Posterior cingulate gyrus (tissue), 11 donors: ENCODE results near the gene TGFBI.

Experiments
- DNase-seq, 10 donors: peaks; one replicate each; pipeline versions ENCODE4 v3.0.0 to v3.0.0-alpha.2; 2020 to 2021; ENCODE audit warnings: mixed read lengths in 3 of 10
- intact Hi-C: fragments of 100-400 bp; cut with DNase I; formaldehyde crosslinking; loops from one replicate; pipeline ENCODE4 v1.15.1; 2023

TGFBI gene

DNA sequence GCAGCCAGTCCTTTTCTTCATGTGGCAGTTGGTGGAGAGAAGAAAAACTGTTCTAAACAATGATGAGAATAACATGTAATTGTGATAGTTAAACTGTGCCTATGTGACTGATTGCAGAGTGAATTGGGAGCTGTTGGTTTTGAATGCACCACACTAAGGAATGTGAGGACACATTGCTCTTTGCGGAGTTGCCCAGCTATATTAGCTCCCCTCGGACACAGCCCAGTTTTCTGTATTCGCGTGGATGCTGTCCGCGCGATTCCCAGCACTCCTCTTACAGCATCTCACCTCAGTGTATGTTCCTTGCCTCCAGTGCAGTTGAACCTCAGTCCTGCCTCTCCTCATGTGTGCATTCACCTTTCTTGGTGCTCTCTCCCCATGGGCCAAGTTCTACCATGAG, 32.2 kb downstream of the TGFBI start:
- intact Hi-C loops, result no loop called here
- DNase-seq, result no peak

- intact Hi-C loops, result no loop called here
- no peak for DNase-seq
These were observed 33.0 kb downstream of the TGFBI start for GRCh38 chr5:136061630-136062365.

- DNase-seq, result no peak
- intact Hi-C loops, result no loop called here
These were observed 33.8 kb downstream of the TGFBI start for GRCh38 chr5:136062366-136063274.

GRCh38 chr5:136063778-136064465, 35.1 kb downstream of the TGFBI start:
- no peak for DNase-seq
- intact Hi-C loops, result no loop called here

GRCh38 chr5:136064510-136064909, 35.7 kb downstream of the TGFBI start:
- intact Hi-C loops, result no loop called here
- no peak for DNase-seq

- DNase-seq, result no peak
- intact Hi-C loops, result no loop called here
These were observed 36.8 kb downstream of the TGFBI start for GRCh38 chr5:136065588-136065987.

- intact Hi-C loops, result no loop called here
- DNase-seq, result no peak
These were observed 38.0 kb downstream of the TGFBI start for GRCh38 chr5:136066661-136067271.

- intact Hi-C loops, result no loop called here
- DNase-seq, result no peak
These were observed 38.6 kb downstream of the TGFBI start for GRCh38 chr5:136067422-136067821.

DNA sequence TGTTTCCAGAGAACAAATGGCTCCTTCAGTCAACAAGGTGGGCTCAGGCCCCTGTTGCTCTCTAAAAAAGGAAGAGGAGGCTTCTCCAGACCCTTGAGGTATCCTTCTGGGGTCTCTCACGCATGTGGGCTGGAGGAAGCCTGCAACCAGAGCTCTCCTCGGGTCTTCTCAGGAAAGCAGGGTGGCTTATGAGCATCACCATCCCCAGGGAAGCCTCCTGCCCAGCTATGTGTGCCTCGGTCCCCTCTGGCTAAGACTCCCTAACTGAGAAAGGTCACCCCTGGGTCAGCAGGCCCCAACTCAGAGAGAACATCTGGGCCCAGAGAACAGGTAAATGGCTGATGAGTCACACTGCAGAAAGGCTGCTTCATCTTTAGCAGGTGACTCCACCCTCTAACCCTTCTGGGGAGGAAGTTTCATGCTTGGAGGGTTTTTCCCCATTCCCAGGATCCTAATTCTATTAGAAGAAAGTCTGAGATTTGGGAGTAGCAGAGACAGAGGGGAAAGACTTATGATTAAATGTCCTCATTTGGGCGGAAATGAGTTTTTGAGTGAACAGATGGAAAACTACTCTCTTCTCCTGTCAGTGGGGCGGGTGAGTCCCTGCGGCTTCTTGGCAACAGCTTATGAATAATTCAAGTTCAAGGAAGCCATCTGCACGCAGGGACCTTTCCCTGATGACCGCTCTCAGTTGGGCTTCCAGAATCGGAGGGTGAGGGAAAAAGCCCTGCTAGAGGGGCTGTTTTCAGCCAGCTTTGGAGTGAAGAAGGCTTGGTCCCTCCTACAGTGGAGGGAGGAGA, 41.9 kb downstream of the TGFBI start:
- intact Hi-C loops, result no loop called here
- no peak for DNase-seq

- intact Hi-C loops, result no loop called here
These were observed 45.1 kb downstream of the TGFBI start for GRCh38 chr5:136073714-136074529.

DNA sequence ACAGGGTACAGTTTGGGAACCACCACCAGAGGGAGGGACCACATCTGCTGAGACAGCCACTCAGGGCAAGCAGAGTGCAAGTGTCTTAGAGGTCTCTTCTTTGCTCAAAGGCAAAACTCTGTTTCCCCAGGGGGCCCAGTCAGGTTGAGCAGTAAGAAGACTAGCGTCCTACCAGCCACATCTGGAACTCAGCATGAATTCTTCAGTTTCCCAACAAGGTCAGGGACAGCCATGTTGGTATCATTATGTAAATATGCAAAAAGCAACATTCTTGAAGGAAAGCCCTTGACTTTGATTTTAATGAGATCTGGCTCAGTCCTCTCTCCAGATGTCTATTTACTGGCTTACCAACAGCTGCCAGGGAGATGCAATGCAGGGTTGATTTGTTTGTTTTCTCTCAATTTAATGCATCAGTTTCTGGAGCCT, 46.7 kb downstream of the TGFBI start:
- no peak for DNase-seq
- intact Hi-C loops, result no loop called here

More at GRCh38 chr5:136073714-136074529, 45.1 kb downstream of the TGFBI start:
- no peak for DNase-seq

- intact Hi-C loops, result no loop called here
- DNase-seq, result no peak
These were observed 47.3 kb downstream of the TGFBI start for GRCh38 chr5:136076067-136076466.

GRCh38 chr5:136076881-136077445, 48.2 kb downstream of the TGFBI start:
- intact Hi-C loops, result no loop called here
- DNase-seq, result no peak

DNA sequence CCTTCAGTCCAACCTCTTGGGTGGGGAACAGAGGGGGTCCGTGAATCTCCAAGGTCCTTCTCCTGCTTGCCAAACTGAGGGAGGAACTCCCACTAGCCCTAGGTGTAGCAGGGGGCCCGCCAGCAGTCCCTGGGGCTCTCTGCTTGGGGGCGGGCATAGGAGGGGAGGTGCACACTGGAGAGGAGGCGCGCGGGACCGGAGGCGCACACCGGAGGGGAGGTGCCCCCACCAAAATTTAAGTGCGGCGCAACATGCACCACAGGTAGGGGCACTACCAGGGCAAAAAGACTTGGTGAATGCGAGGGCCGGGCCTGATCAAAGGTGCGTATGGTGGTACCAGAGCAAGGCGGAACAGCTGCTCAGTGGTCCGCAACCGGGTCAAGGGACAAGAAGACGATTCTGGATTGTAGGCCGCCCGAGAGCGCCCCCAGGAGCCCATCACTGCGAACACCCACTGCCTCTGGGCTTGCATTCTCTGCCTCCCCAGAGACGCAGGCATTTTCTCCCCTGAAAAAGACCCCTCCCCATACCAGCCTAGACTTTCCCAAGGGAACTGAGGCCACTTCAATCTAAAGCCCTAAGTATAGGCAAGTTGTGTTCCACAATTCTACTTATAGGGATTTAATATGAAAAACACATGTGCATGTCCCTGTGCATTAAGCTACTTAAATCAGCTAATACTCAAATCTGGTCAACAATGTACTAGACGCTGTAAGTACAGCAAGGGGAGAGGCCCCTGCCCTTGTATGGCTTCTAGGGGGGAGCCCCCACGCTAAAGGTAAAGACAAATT, 50.6 kb downstream of the TGFBI start:
- intact Hi-C loops, result no loop called here

DNA sequence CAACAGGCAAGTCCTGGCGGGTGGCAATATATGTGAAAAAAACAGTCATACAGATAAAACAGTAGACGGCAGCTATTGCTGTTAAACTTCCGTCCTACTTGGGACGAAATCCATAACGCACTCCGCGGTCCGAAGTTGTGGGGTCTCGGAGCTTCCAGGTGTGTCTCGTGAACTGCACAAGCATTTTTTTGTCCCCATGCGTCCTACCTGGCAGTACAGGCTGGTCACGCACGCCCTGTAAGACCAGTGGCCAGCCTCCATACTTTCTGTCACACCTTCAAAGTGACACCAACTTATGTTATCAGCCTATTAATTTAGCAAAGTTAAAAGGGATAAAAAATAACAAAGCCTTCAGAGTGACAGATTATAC, 51.3 kb downstream of the TGFBI start:
- DNase-seq, result no peak
- intact Hi-C loops, result loop anchor here (10.0 kb wide), 1 partner anchor 135 kb away; no protein-coding TSS in a partner anchor

More for the DNA sequence above, 50.6 kb downstream of the TGFBI start:
- no peak for DNase-seq

- intact Hi-C loops, result loop anchor here (10.0 kb wide), 1 partner anchor 136 kb away; no protein-coding TSS in a partner anchor
- peak; percentile 32 to 93 (median 49) for DNase-seq
These were observed 51.9 kb downstream of the TGFBI start for GRCh38 chr5:136080483-136081216.

DNA sequence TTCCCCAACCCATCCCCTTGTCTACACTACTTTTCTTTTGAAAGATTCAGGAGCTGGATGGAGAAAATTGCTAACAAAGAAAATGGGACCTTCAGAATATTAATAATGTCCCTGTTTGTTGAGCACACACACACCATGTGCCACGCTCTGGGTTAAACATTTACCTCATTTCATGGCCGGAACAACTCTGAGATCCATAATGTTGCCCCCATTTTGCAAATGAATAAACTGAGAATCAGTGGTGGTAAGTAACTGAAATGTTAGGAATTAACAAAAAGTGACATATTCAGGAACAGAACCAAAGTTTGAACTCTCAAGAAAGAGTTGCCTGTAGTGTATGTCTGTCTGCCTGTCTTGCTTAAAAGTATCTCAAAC, 52.4 kb downstream of the TGFBI start:
- no peak for DNase-seq
- intact Hi-C loops, result loop anchor here (10.0 kb wide), 1 partner anchor 136 kb away; no protein-coding TSS in a partner anchor
